GM23338 (cell line): Measurements from ENCODE around the gene MAP1B. TPM values are rescaled to one million over a fixed set of nuclear protein-coding genes. Genes with fewer than 3 reads are reported as not detected.

Source experiments
- ATAC-seq: fragments of 200-7000 bp; cut with Tn5 transposase; 3 replicates; pipeline ENCODE4 v1.9.1; 2020
- DNase-seq: peaks from one replicate; pipeline ENCODE4 v3.0.0-alpha.2; 2015; ENCODE audit warnings: low spot score
- H2AFZ ChIP-seq: fragments of 200-600 bp; sonication (generic); 2 replicates; pipeline ENCODE4 v1.8.0; 2016; ENCODE audit warnings: antibody characterized with exemption, mild to moderate bottlenecking, moderate library complexity
- H3F3A ChIP-seq: fragments of 200-600 bp; sonication (generic); replicated peaks from 2 replicates; pipeline ENCODE4 v1.8.0; 2017; ENCODE audit warnings: antibody characterized with exemption, mixed run types, low read depth
- H3K27ac ChIP-seq: fragments of 200-600 bp; sonication (generic); 2 replicates; pipeline ENCODE4 v1.6.1; 2016; ENCODE audit warnings: low read depth
- H3K27me3 ChIP-seq: fragments of 200-600 bp; sonication (generic); 2 replicates; pipeline ENCODE4 v1.8.0; 2016; ENCODE audit warnings: mild to moderate bottlenecking, mixed run types, moderate library complexity; ENCODE audit not compliant: insufficient read depth
- H3K36me3 ChIP-seq: fragments of 200-600 bp; sonication (generic); 2 replicates; pipeline ENCODE4 v1.8.0; 2016; ENCODE audit warnings: mild to moderate bottlenecking; ENCODE audit not compliant: insufficient read depth
- H3K4me1 ChIP-seq: fragments of 200-600 bp; sonication (generic); 2 replicates; pipeline ENCODE4 v1.8.0; 2016; ENCODE audit warnings: mild to moderate bottlenecking, moderate library complexity; ENCODE audit not compliant: insufficient read depth
- H3K4me2 ChIP-seq: fragments of 200-600 bp; sonication (generic); 2 replicates; pipeline ENCODE4 v1.7.1; 2017; ENCODE audit warnings: mixed run types
- H3K4me3 ChIP-seq: fragments of 200-600 bp; sonication (generic); 2 replicates; pipeline ENCODE4 v1.6.1; 2016; ENCODE audit warnings: mixed run types
- H3K79me2 ChIP-seq: fragments of 200-600 bp; sonication (generic); replicated peaks from 2 replicates; pipeline ENCODE4 v1.8.0; 2017; ENCODE audit warnings: mild to moderate bottlenecking; ENCODE audit not compliant: insufficient read depth
- H3K9me2 ChIP-seq: fragments of 200-600 bp; sonication (generic); 2 replicates; pipeline ENCODE4 v1.8.0; 2017; ENCODE audit not compliant: insufficient read depth
- H4K20me1 ChIP-seq: fragments of 200-600 bp; sonication (generic); replicated peaks from 2 replicates; pipeline ENCODE4 v1.8.0; 2017; ENCODE audit warnings: mild to moderate bottlenecking; ENCODE audit not compliant: insufficient read depth
- H3K27ac Mint-ChIP-seq: 2 replicates; pipeline ENCODE4 v1.8.0; 2020; ENCODE audit warnings: inconsistent platforms, mild to moderate bottlenecking, moderate library complexity, mixed read lengths
- H3K27me3 Mint-ChIP-seq: 3 replicates; pipeline ENCODE4 v1.8.0; 2022; ENCODE audit warnings: low read depth, mild to moderate bottlenecking, moderate library complexity, mixed read lengths, inconsistent platforms; ENCODE audit not compliant: insufficient read depth, poor library complexity
- H3K36me3 Mint-ChIP-seq: 3 replicates; pipeline ENCODE4 v1.8.0; 2021; ENCODE audit warnings: low read depth, mild to moderate bottlenecking, inconsistent platforms, moderate library complexity, mixed read lengths
- H3K4me1 Mint-ChIP-seq: 3 replicates; pipeline ENCODE4 v1.8.0; 2020; ENCODE audit warnings: mild to moderate bottlenecking, inconsistent platforms, mixed read lengths
- H3K4me3 Mint-ChIP-seq: 3 replicates; pipeline ENCODE4 v1.8.0; 2021; ENCODE audit warnings: moderate library complexity, mild to moderate bottlenecking, inconsistent platforms, mixed read lengths
- H3K9me3 Mint-ChIP-seq: 3 replicates; pipeline ENCODE4 v1.8.0; 2020; ENCODE audit warnings: moderate library complexity, mild to moderate bottlenecking, inconsistent platforms, mixed read lengths
- CREB1 ChIP-seq: fragments of 250-450 bp; sonication (Bioruptor Pico); IDR thresholded peaks from 2 replicates; pipeline ENCODE4 v1.5.0; 2020; ENCODE audit warnings: low read depth, mild to moderate bottlenecking, moderate library complexity
- CTCF ChIP-seq, 2 experiments: fragments of 200-600 bp in 1 of 2; sonication (generic) in 1 of 2; conservative IDR thresholded peaks; 2 replicates each; pipeline versions ENCODE4 v1.5.1 to v1.6.1; 2016 to 2017; ENCODE audit warnings: antibody characterized with exemption in 2 of 2, low read depth in 2 of 2, mild to moderate bottlenecking in 2 of 2, moderate library complexity in 1 of 2
- ETS1 ChIP-seq: IDR thresholded peaks from 2 replicates; pipeline ENCODE4 v1.6.1; 2016; ENCODE audit warnings: antibody characterized with exemption
- EZH2 ChIP-seq: fragments of 200-600 bp; sonication (generic); IDR thresholded peaks from one replicate; pipeline ENCODE4 v1.8.0; 2017; ENCODE audit warnings: antibody characterized with exemption, mild to moderate bottlenecking, low read depth; ENCODE audit not compliant: unreplicated experiment
- EZH2phosphoT487 ChIP-seq: fragments of 200-600 bp; sonication (generic); IDR thresholded peaks from one replicate; pipeline ENCODE4 v1.8.1; 2018; ENCODE audit warnings: antibody characterized with exemption; ENCODE audit not compliant: unreplicated experiment
- JUNB ChIP-seq: IDR thresholded peaks from one replicate; pipeline ENCODE4 v1.6.1; 2016; ENCODE audit warnings: antibody characterized with exemption; ENCODE audit not compliant: unreplicated experiment
- NANOG ChIP-seq: IDR thresholded peaks from 2 replicates; pipeline ENCODE4 v1.6.1; 2016; ENCODE audit warnings: antibody characterized with exemption, borderline replicate concordance
- POLR2AphosphoS5 ChIP-seq: IDR thresholded peaks from 2 replicates; pipeline ENCODE4 v1.6.1; 2016; ENCODE audit warnings: antibody characterized with exemption, low read depth
- REST ChIP-seq: IDR thresholded peaks from one replicate; pipeline ENCODE4 v1.6.1; 2018; ENCODE audit warnings: antibody characterized with exemption; ENCODE audit not compliant: unreplicated experiment
- STAT1 ChIP-seq: IDR thresholded peaks from one replicate; pipeline ENCODE4 v1.6.1; 2016; ENCODE audit warnings: antibody characterized with exemption; ENCODE audit not compliant: unreplicated experiment
- ZNF114 ChIP-seq: fragments of 250-450 bp; sonication (Bioruptor Pico); IDR thresholded peaks from 2 replicates; pipeline ENCODE4 v1.5.0; 2020; ENCODE audit warnings: mild to moderate bottlenecking, moderate library complexity
- ZNF331 ChIP-seq: fragments of 250-450 bp; sonication (Bioruptor Pico); IDR thresholded peaks from 2 replicates; pipeline ENCODE4 v1.5.0; 2020; ENCODE audit warnings: low read depth, mild to moderate bottlenecking, moderate library complexity
- ZNF462 ChIP-seq: fragments of 250-450 bp; sonication (Bioruptor Pico); IDR thresholded peaks from 2 replicates; pipeline ENCODE4 v1.5.0; 2020; ENCODE audit warnings: mild to moderate bottlenecking, moderate library complexity
- polyA plus RNA-seq: library from polyadenylated mRNA; unstranded; fragments of >200 nt; fragmentation: Nextera tagmentation; extraction: Ambion mirVana; gene quantifications from 2 replicates; pipeline ENCODE4 v1.2.1, GENCODE V29; 2016
- total RNA-seq: library from RNA; depleted of rRNA; stranded (reverse); fragments of >200 nt; shearing (Covaris generic); gene quantifications from 2 replicates; pipeline ENCODE4 v1.2.3, GENCODE V29; 2014

MAP1B gene
- total and polyA plus RNA-seq, 2 experiments from 2014 or later: 148 to 263 TPM

GRCh38 chr5:72199681-72200080, 92.4 kb downstream of the MAP1B start:
- Mint-ChIP-seq H3K27ac (no peak overlapping the region), H3K4me3 (no peak overlapping the region), H3K4me1 (peaks cover 10% of the 10 kb centered on the region), H3K9me3 (peaks cover 11% of the 10 kb centered on the region; the same call in 2 of the 3 replicates), H3K36me3 (peaks cover 83% of the 10 kb centered on the region), H3K27me3 (peaks cover 12% of the 10 kb centered on the region)
- no peak overlapping the region for H3K4me3 ChIP-seq
- peaks cover 32% of the 10 kb centered on the region for H3K9me2 ChIP-seq
- no peaks in the 10 kb centered on the region for H3K27me3 ChIP-seq
- no peak overlapping the region for H3K27ac ChIP-seq
- H2AFZ ChIP-seq: no peak overlapping the region
- H3K36me3 ChIP-seq: peaks cover 32% of the 10 kb centered on the region
- H3K79me2 ChIP-seq: no peaks in the 10 kb centered on the region
- DNase-seq (no peak), ATAC-seq (no peak)
- H3K4me2 ChIP-seq: no peak overlapping the region
- no peaks in the 10 kb centered on the region; the same call in 1 of the 2 replicates for H4K20me1 ChIP-seq
- no peaks in the 10 kb centered on the region for H3F3A ChIP-seq
- TF ChIP-seq JUNB: no peak
- TF ChIP-seq EZH2: no peak
- TF ChIP-seq STAT1: no peak
- no peak for TF ChIP-seq CREB1
- TF ChIP-seq CTCF (conservative IDR thresholded peaks at IDR 0.05; ENCODE audit: low read depth in 2 of 2): no peak
- TF ChIP-seq ZNF114 (CRISPR knock-in tag): no peak
- TF ChIP-seq ETS1: no peak
- no peak for TF ChIP-seq NANOG
- no peak for TF ChIP-seq ZNF462 (CRISPR knock-in tag)
- no peak for TF ChIP-seq REST
- no peak for TF ChIP-seq POLR2AphosphoS5
- no peak for TF ChIP-seq EZH2phosphoT487
- no peak for TF ChIP-seq ZNF331 (CRISPR knock-in tag)
- peaks cover 10% of the 10 kb centered on the region; the same call in 1 of the 2 replicates for H3K4me1 ChIP-seq
